ENCODE measurements around the gene COL5A3. TPM values are rescaled to one million over a fixed set of nuclear protein-coding genes. Genes with fewer than 3 reads are reported as not detected.
"Not testable (repeated sequence)": the region's sequence is repeated elsewhere in the genome, so short reads cannot be mapped to it uniquely, and the experiment has no call there.

Gene COL5A3
- total RNA-seq, 2 experiments from 2014 or later = 4.4 to 5.2 TPM

DNA sequence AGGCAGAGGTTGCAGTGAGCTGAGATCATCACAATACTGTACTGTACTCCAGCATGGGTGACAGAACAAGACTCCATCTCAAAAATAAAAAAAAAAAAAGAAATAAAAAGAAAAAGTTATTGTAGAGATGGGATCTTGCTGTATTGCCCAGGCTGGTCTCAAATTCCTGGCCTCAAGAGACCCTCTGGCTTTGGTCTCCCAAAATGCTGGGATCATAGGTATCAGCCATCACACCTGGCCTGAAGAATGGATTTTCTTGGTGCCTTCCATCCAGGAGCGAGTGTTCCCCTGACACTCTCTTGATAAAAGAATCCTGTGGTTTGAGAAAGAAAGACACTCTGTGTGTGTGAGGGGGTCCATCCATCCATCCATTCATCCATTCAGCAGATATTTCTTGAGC lies 78.7 kb downstream of the COL5A3 start:
- TF ChIP-seq, protein P1, sequence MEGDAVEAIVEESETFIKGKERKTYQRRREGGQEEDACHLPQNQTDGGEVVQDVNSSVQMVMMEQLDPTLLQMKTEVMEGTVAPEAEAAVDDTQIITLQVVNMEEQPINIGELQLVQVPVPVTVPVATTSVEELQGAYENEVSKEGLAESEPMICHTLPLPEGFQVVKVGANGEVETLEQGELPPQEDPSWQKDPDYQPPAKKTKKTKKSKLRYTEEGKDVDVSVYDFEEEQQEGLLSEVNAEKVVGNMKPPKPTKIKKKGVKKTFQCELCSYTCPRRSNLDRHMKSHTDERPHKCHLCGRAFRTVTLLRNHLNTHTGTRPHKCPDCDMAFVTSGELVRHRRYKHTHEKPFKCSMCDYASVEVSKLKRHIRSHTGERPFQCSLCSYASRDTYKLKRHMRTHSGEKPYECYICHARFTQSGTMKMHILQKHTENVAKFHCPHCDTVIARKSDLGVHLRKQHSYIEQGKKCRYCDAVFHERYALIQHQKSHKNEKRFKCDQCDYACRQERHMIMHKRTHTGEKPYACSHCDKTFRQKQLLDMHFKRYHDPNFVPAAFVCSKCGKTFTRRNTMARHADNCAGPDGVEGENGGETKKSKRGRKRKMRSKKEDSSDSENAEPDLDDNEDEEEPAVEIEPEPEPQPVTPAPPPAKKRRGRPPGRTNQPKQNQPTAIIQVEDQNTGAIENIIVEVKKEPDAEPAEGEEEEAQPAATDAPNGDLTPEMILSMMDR (IDR thresholded peaks at IDR 0.05) = no peak
- H3K9me3 ChIP-seq (ENCODE audit: control insufficient read depth in 1 of 2, insufficient read depth in 1 of 2, low read length in 2 of 2) = peaks cover 0 to 8% of the 10 kb centered on the region in 2 experiments
- Mint-ChIP-seq H3K36me3 (ENCODE audit: low read depth) (no peaks in the 10 kb centered on the region), H3K27ac (no peak overlapping the region), H3K4me1 (ENCODE audit: low read depth) (peaks cover 26% of the 10 kb centered on the region), H3K9me3 (no peaks in the 10 kb centered on the region), H3K4me3 (no peak overlapping the region), H3K27me3 (peaks cover 53% of the 10 kb centered on the region)
- intact Hi-C loops (cut with DNase I, micrococcal nuclease) = loop anchor here (1.0 to 5.0 kb wide), 7 partner anchors 69 to 506 kb away; partner anchors contain the start of gene P2RY11 (in 1 of the 2)
- no peak for DNase-seq
- CTCF ChIA-PET = interaction anchor here (0.7 to 3.6 kb wide), 8 partner anchors 69 to 457 kb away, joined by 3 to 25 read pairs (median 4); partner anchors contain the start of gene PIN1
- peaks cover 28% of the 10 kb centered on the region for H3K4me1 ChIP-seq (ENCODE audit: insufficient read depth, low read length)
- H3K4me3 ChIP-seq (ENCODE audit: low read length) = no peak overlapping the region
- peaks cover 29 to 35% of the 10 kb centered on the region in 2 experiments for H3K27me3 ChIP-seq (ENCODE audit: control insufficient read depth in 1 of 2, insufficient read depth in 2 of 2, low read length in 2 of 2)
- no peaks in the 10 kb centered on the region for H3K36me3 ChIP-seq (ENCODE audit: insufficient read depth, low read length)
- POLR2A ChIA-PET = interaction anchor here (0.6 kb wide), 1 partner anchor 53 kb away, joined by 4 read pairs; no protein-coding TSS in a partner anchor
- no peak overlapping the region for H3K27ac ChIP-seq (ENCODE audit: low read depth in 1 of 2, low read length in 2 of 2)
- no peak for ATAC-seq (ENCODE audit: poor library complexity)

DNA sequence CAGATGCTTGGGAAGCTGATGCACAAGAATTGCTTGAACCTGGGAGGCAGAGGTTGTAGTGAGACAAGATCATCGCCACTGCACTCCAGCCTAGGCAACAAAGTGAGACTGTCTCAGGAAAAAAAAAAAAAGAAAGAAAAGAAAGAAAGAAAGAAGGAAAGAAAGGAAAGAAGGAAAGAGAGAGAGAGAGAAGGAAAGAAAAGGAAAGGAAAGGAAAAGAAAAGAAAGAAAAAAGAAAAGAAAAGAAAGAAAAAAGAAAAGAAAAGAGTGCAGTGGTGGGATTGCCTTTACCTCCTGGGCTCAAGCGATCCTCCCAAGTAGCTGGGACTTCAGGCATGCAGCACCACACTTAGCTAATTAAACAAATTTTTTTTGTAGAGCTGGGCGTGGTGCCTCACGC lies 86.9 kb downstream of the COL5A3 start:
- Mint-ChIP-seq H3K4me3 (no peak overlapping the region), H3K9me3 (no peaks in the 10 kb centered on the region), H3K4me1 (ENCODE audit: low read depth) (no peaks in the 10 kb centered on the region), H3K36me3 (ENCODE audit: low read depth) (no peaks in the 10 kb centered on the region), H3K27ac (no peak overlapping the region), H3K27me3 (peaks cover 17% of the 10 kb centered on the region)
- no peaks in the 10 kb centered on the region for H3K4me1 ChIP-seq (ENCODE audit: insufficient read depth, low read length)
- H3K9me3 ChIP-seq (ENCODE audit: control insufficient read depth in 1 of 2, insufficient read depth in 1 of 2, low read length in 2 of 2) = peaks cover 0 to 3% of the 10 kb centered on the region in 2 experiments
- H3K27ac ChIP-seq (ENCODE audit: low read depth in 1 of 2, low read length in 2 of 2) = no peak overlapping the region
- no peak for DNase-seq
- H3K27me3 ChIP-seq (ENCODE audit: control insufficient read depth in 1 of 2, insufficient read depth in 2 of 2, low read length in 2 of 2) = peaks cover 0 to 2% of the 10 kb centered on the region in 2 experiments
- H3K4me3 ChIP-seq (ENCODE audit: low read length) = no peak overlapping the region
- ChIA-PET POLR2A (no interaction called here), CTCF (no interaction called here)
- ATAC-seq (ENCODE audit: poor library complexity) = no peak
- intact Hi-C loops (cut with DNase I, micrococcal nuclease) = no loop called here
- no peaks in the 10 kb centered on the region for H3K36me3 ChIP-seq (ENCODE audit: insufficient read depth, low read length)
- TF ChIP-seq, protein P1 (IDR thresholded peaks at IDR 0.05) = no peak

DNA sequence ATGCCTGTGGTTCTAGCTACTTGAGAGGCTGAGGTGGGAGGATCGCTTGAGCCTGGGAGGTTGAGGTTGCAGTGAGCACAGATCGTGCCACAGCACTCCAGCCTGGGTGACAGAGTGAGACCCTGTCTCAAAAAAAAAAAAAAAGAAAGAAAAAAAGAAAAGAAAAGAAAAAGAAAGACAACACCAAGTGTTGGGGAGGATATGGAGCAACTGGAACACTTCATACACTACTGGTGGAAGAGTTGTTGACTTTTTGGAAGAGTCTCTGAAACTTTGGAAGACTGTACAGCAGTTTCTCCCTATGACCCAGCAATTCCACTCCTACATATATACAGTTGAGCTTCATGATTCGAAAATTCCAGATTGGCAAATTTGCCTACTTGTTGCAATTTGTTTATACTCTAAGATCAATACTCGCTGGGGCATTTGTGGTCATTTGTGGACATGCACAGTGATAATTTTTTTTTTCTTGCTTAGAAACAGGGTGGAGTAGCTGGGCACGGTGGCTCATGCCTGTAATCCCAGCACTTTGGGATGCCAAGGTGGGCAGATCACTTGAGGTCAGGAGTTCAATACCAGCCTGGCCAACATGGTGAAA lies 87.4 kb downstream of the COL5A3 start:
- intact Hi-C loops (cut with DNase I, micrococcal nuclease) = not testable (repeated sequence)

More for the DNA sequence above, 87.4 kb downstream of the COL5A3 start:
- DNase-seq; H3K27me3 ChIP-seq (ENCODE audit: control insufficient read depth in 1 of 2, insufficient read depth in 2 of 2, low read length in 2 of 2); POLR2A ChIA-PET; H3K4me1 ChIP-seq (ENCODE audit: insufficient read depth, low read length); H3K36me3 ChIP-seq (ENCODE audit: insufficient read depth, low read length); H3K4me1 Mint-ChIP-seq (ENCODE audit: low read depth); H3K4me3 Mint-ChIP-seq; H3K4me3 ChIP-seq (ENCODE audit: low read length); H3K36me3 Mint-ChIP-seq (ENCODE audit: low read depth); CTCF ChIA-PET; H3K27ac Mint-ChIP-seq; H3K9me3 Mint-ChIP-seq; H3K27ac ChIP-seq (ENCODE audit: low read depth in 1 of 2, low read length in 2 of 2); H3K9me3 ChIP-seq (ENCODE audit: control insufficient read depth in 1 of 2, insufficient read depth in 1 of 2, low read length in 2 of 2); ATAC-seq (ENCODE audit: poor library complexity): not testable (repeated sequence)
- peaks cover 22% of the 10 kb centered on the region for H3K27me3 Mint-ChIP-seq

Data from CD4-positive, alpha-beta T cell (primary cell).